GM12892 (cell line): ENCODE data around the gene NEDD4L.

Experiments
- POLR2A ChIP-seq: IDR thresholded peaks from 2 replicates; pipeline ENCODE4 v1.6.1; 2011; ENCODE audit warnings: low read depth, low read length, control low read depth
- POLR2AphosphoS5 ChIP-seq: IDR thresholded peaks from 2 replicates; pipeline ENCODE4 v1.6.1; 2011; ENCODE audit warnings: low read depth, low read length, control low read depth
- TAF1 ChIP-seq: IDR thresholded peaks from 2 replicates; pipeline ENCODE4 v1.6.1; 2011; ENCODE audit warnings: low read depth, mild to moderate bottlenecking, control low read depth, low read length, borderline replicate concordance

- TF ChIP-seq POLR2AphosphoS5 (no peak), POLR2A (no peak), TAF1 (no peak)
Observed at GRCh38 chr18:58105206-58105887, 61.3 kb downstream of the NEDD4L start.
